Muscle of arm (tissue), 12 donors: ENCODE measurements around the gene FANCL. TPM values are rescaled to one million over a fixed set of nuclear protein-coding genes. Genes with fewer than 3 reads are reported as not detected.

Experiments used
- polyA plus RNA-seq, 12 donors: library from polyadenylated mRNA; unstranded; fragments of 120-200 nt; gene quantifications; one replicate each; pipeline ENCODE4 v1.2.1, GENCODE V29; 2013; ENCODE audit not compliant: insufficient read length in 12 of 12

FANCL gene
- polyA plus RNA-seq, 12 donors: 16.1 to 38.8 (median 27.8) TPM; not detected in 1

Other genes with a start within 250 kb of the FANCL start
- gene VRK2, start 194.5 kb downstream of the FANCL start, polyA plus RNA-seq: 10 to 100 TPM in 11 of 12 donors, not detected in 1; 12.3 to 22.0 (median 15.4) TPM